Measurements from ENCODE around the gene CDKN2B-AS1.
"Not testable (repeated sequence)": the region's sequence is repeated elsewhere in the genome, so short reads cannot be mapped to it uniquely, and the experiment has no call there.

CDKN2B-AS1 gene

GRCh38 chr9:21994556-21995005 lies at the start of gene CDKN2B-AS1:
CDKN2B-AS1 (plus strand) TSS chr9:21994791.
- Mint-ChIP-seq H3K27me3 (peaks cover 28% of the 10 kb centered on the region), H3K9me3 (peaks cover 3% of the 10 kb centered on the region), H3K4me3 (peak within 1 kb of the TSS; percentile 94), H3K4me1 (peaks cover 13% of the 10 kb centered on the region), H3K27ac (no peak within 1 kb of the TSS), H3K36me3 (peaks cover 2% of the 10 kb centered on the region)

GRCh38 chr9:21945606-21946005 lies 49.0 kb upstream of the CDKN2B-AS1 start:
- no peak overlapping the region for H3K4me3 Mint-ChIP-seq
- peaks cover 9% of the 10 kb centered on the region for H3K36me3 Mint-ChIP-seq
- no peak overlapping the region for H3K27ac Mint-ChIP-seq
- H3K9me3 Mint-ChIP-seq, result peaks cover 16% of the 10 kb centered on the region
- no peaks in the 10 kb centered on the region for H3K4me1 Mint-ChIP-seq
- H3K27me3 Mint-ChIP-seq, result peaks cover 22% of the 10 kb centered on the region

GRCh38 chr9:21958833-21959232 lies 35.8 kb upstream of the CDKN2B-AS1 start:
- no peaks in the 10 kb centered on the region for H3K4me1 Mint-ChIP-seq
- H3K27me3 Mint-ChIP-seq, result peaks cover 33% of the 10 kb centered on the region
- no peak overlapping the region for H3K4me3 Mint-ChIP-seq
- H3K9me3 Mint-ChIP-seq, result no peaks in the 10 kb centered on the region
- no peak overlapping the region for H3K27ac Mint-ChIP-seq
- H3K36me3 Mint-ChIP-seq, result no peaks in the 10 kb centered on the region

GRCh38 chr9:21959268-21959667 lies 35.3 kb upstream of the CDKN2B-AS1 start:
- H3K27ac Mint-ChIP-seq, H3K36me3 Mint-ChIP-seq, H3K4me1 Mint-ChIP-seq, H3K4me3 Mint-ChIP-seq, H3K9me3 Mint-ChIP-seq: not testable (repeated sequence)
- peaks cover 34% of the 10 kb centered on the region for H3K27me3 Mint-ChIP-seq

GRCh38 chr9:21961569-21961968 lies 33.0 kb upstream of the CDKN2B-AS1 start:
- no peak overlapping the region for H3K4me3 Mint-ChIP-seq
- peaks cover 6% of the 10 kb centered on the region for H3K9me3 Mint-ChIP-seq
- peaks cover 12% of the 10 kb centered on the region for H3K4me1 Mint-ChIP-seq
- H3K27me3 Mint-ChIP-seq, result peaks cover 51% of the 10 kb centered on the region
- H3K27ac Mint-ChIP-seq, result no peak overlapping the region
- H3K36me3 Mint-ChIP-seq, result no peaks in the 10 kb centered on the region

GRCh38 chr9:21964925-21965385 lies 29.6 kb upstream of the CDKN2B-AS1 start:
- Mint-ChIP-seq H3K4me1 (peaks cover 19% of the 10 kb centered on the region), H3K9me3 (peaks cover 19% of the 10 kb centered on the region), H3K4me3 (peak overlapping the region; percentile 55), H3K27me3 (peaks cover 69% of the 10 kb centered on the region), H3K36me3 (peaks cover 9% of the 10 kb centered on the region), H3K27ac (no peak overlapping the region)

- peaks cover 22% of the 10 kb centered on the region for H3K9me3 Mint-ChIP-seq
- peak overlapping the region; percentile 55 for H3K4me3 Mint-ChIP-seq
- H3K27ac Mint-ChIP-seq, result no peak overlapping the region
- H3K27me3 Mint-ChIP-seq, result peaks cover 71% of the 10 kb centered on the region
- H3K4me1 Mint-ChIP-seq, result peaks cover 19% of the 10 kb centered on the region
- peaks cover 10% of the 10 kb centered on the region for H3K36me3 Mint-ChIP-seq
Observed at GRCh38 chr9:21965401-21965951, 29.1 kb upstream of the CDKN2B-AS1 start.

- Mint-ChIP-seq H3K27ac (peak overlapping the region; percentile 71), H3K27me3 (peaks cover 73% of the 10 kb centered on the region)
Observed at GRCh38 chr9:21966140-21966851, 28.3 kb upstream of the CDKN2B-AS1 start.

GRCh38 chr9:21967169-21967568 lies 27.4 kb upstream of the CDKN2B-AS1 start:
- peaks cover 19% of the 10 kb centered on the region for H3K4me1 Mint-ChIP-seq
- H3K9me3 Mint-ChIP-seq, result peaks cover 22% of the 10 kb centered on the region
- H3K4me3 Mint-ChIP-seq, result no peak overlapping the region
- H3K27me3 Mint-ChIP-seq, result peaks cover 74% of the 10 kb centered on the region
- H3K27ac Mint-ChIP-seq, result no peak overlapping the region
- peaks cover 10% of the 10 kb centered on the region for H3K36me3 Mint-ChIP-seq

More at GRCh38 chr9:21966140-21966851, 28.3 kb upstream of the CDKN2B-AS1 start:
- Mint-ChIP-seq H3K9me3 (peaks cover 22% of the 10 kb centered on the region), H3K4me1 (peaks cover 19% of the 10 kb centered on the region), H3K4me3 (peak overlapping the region; percentile 0), H3K36me3 (peaks cover 10% of the 10 kb centered on the region)

GRCh38 chr9:21967702-21968101 lies 26.9 kb upstream of the CDKN2B-AS1 start:
- Mint-ChIP-seq H3K9me3 (peaks cover 27% of the 10 kb centered on the region), H3K27me3 (peaks cover 76% of the 10 kb centered on the region), H3K36me3 (peaks cover 10% of the 10 kb centered on the region), H3K4me3 (no peak overlapping the region), H3K4me1 (peaks cover 19% of the 10 kb centered on the region), H3K27ac (no peak overlapping the region)

GRCh38 chr9:21968331-21969010 lies 26.1 kb upstream of the CDKN2B-AS1 start:
- Mint-ChIP-seq H3K27me3 (peaks cover 71% of the 10 kb centered on the region), H3K4me3 (peak overlapping the region; percentile 27), H3K36me3 (peaks cover 10% of the 10 kb centered on the region), H3K27ac (peak overlapping the region; percentile 46), H3K9me3 (peaks cover 27% of the 10 kb centered on the region), H3K4me1 (peaks cover 19% of the 10 kb centered on the region)

- H3K27ac Mint-ChIP-seq, result peak overlapping the region; percentile 46
- peaks cover 10% of the 10 kb centered on the region for H3K36me3 Mint-ChIP-seq
- peak overlapping the region; percentile 27 for H3K4me3 Mint-ChIP-seq
- peaks cover 68% of the 10 kb centered on the region for H3K27me3 Mint-ChIP-seq
- H3K9me3 Mint-ChIP-seq, result peaks cover 27% of the 10 kb centered on the region
- H3K4me1 Mint-ChIP-seq, result peaks cover 21% of the 10 kb centered on the region
Observed at GRCh38 chr9:21969011-21969940, 25.3 kb upstream of the CDKN2B-AS1 start.

GRCh38 chr9:21969951-21970799 lies 24.4 kb upstream of the CDKN2B-AS1 start:
- Mint-ChIP-seq H3K27ac (peak overlapping the region; percentile 51), H3K9me3 (peaks cover 27% of the 10 kb centered on the region), H3K4me3 (no peak overlapping the region), H3K36me3 (peaks cover 10% of the 10 kb centered on the region), H3K27me3 (peaks cover 69% of the 10 kb centered on the region), H3K4me1 (peaks cover 26% of the 10 kb centered on the region)
